OCI-M1 (cell line): ENCODE data around the gene CAMTA2.
A peak's percentile ranks its signal among the peaks of the same experiment; 100 is the strongest.

ENCODE experiments used
- DNase-seq: peaks from one replicate; lab custom pipeline; 2025; lab: John Stamatoyannopoulos, UW

The CAMTA2 gene

GRCh38 chr17:4999430-5000093 lies 12.1 kb upstream of the CAMTA2 start:
- no peak for DNase-seq

GRCh38 chr17:4998732-4999429 lies 11.4 kb upstream of the CAMTA2 start:
- DNase-seq: no peak

- DNase-seq: peak; percentile 57
These were observed 10.7 kb upstream of the CAMTA2 start for GRCh38 chr17:4998027-4998731.

GRCh38 chr17:4997302-4998026 lies 10.0 kb upstream of the CAMTA2 start, which contains the start of the genes INCA1 and KIF1C:
TSS of gene INCA1 (minus strand) at chr17:4997522. CDS start at chr17:4994437, 3,085 bp downstream.
TSS of gene KIF1C (plus strand) at chr17:4997950. CDS start at chr17:5000247, 2,297 bp downstream.
- DNase-seq: peak; percentile 98

GRCh38 chr17:4994081-4994595 lies 6.7 kb upstream of the CAMTA2 start:
- DNase-seq: no peak

GRCh38 chr17:4987767-4988567 lies 492 bp upstream of the CAMTA2 start:
- DNase-seq: peak; percentile 77

GRCh38 chr17:4986403-4986802 lies 1.1 kb downstream of the CAMTA2 start:
- peak; percentile 67 for DNase-seq

- no peak for DNase-seq
These were observed 5.2 kb downstream of the CAMTA2 start for GRCh38 chr17:4982305-4982704.

GRCh38 chr17:4980644-4981216 lies 6.7 kb downstream of the CAMTA2 start:
- DNase-seq: peak; percentile 85

GRCh38 chr17:4978726-4979125 lies 8.7 kb downstream of the CAMTA2 start:
- peak; percentile 41 for DNase-seq

GRCh38 chr17:4974115-4974670 lies 13.3 kb downstream of the CAMTA2 start:
- DNase-seq: no peak

- no peak for DNase-seq
These were observed 14.0 kb downstream of the CAMTA2 start for GRCh38 chr17:4973256-4974114.

GRCh38 chr17:4972752-4973151 lies 14.7 kb downstream of the CAMTA2 start:
- no peak for DNase-seq

GRCh38 chr17:4972322-4972721 lies 15.2 kb downstream of the CAMTA2 start:
- DNase-seq: no peak

- DNase-seq: no peak
These were observed 15.6 kb downstream of the CAMTA2 start for GRCh38 chr17:4971826-4972225.

GRCh38 chr17:4970273-4970672 lies 17.2 kb downstream of the CAMTA2 start:
- DNase-seq: no peak

- no peak for DNase-seq
These were observed 17.8 kb downstream of the CAMTA2 start for GRCh38 chr17:4969551-4970173.

GRCh38 chr17:4969047-4969550 lies 18.4 kb downstream of the CAMTA2 start:
- DNase-seq: peak; percentile 74
